HepG2 (cell line): ENCODE data around the gene AFAP1. TPM values are rescaled to one million over a fixed set of nuclear protein-coding genes. Genes with fewer than 3 reads are reported as not detected.

Source experiments
- GZF1 ChIP-seq: sonication (generic); formaldehyde crosslinking; IDR thresholded peaks from 2 replicates; pipeline ENCODE4 v1.5.1; 2020; ENCODE audit warnings: mild to moderate bottlenecking, missing genetic modification reagents
- KLF6 ChIP-seq: IDR thresholded peaks from 2 replicates; pipeline ENCODE4 v1.8.0; 2016; ENCODE audit warnings: missing biosample characterization, missing genetic modification reagents
- MEIS2 ChIP-seq: sonication (generic); formaldehyde crosslinking; IDR thresholded peaks from 2 replicates; pipeline ENCODE4 v1.9.0; 2021; ENCODE audit warnings: mild to moderate bottlenecking, missing genetic modification reagents
- NFE2L1 ChIP-seq: sonication (generic); formaldehyde crosslinking; IDR thresholded peaks from 2 replicates; pipeline ENCODE4 v1.4.0; 2020; ENCODE audit warnings: missing genetic modification reagents, mild to moderate bottlenecking, borderline replicate concordance
- NFIC ChIP-seq: IDR thresholded peaks from 2 replicates; pipeline ENCODE4 v1.6.1; 2012; ENCODE audit warnings: mild to moderate bottlenecking, low read length, inconsistent platforms
- SCMH1 ChIP-seq: sonication (generic); formaldehyde crosslinking; IDR thresholded peaks from 2 replicates; pipeline ENCODE4 v1.9.0; 2021; ENCODE audit warnings: missing genetic modification reagents, mild to moderate bottlenecking, borderline replicate concordance
- ZNF264 ChIP-seq: sonication (generic); formaldehyde crosslinking; IDR thresholded peaks from 2 replicates; pipeline ENCODE4 v1.4.0; 2020; ENCODE audit warnings: missing genetic modification reagents
- polyA plus RNA-seq, 8 experiments: library from polyadenylated mRNA; depleted of rRNA in 3 of 8; stranded (reverse) in 7 of 8; unstranded in 1 of 8; fragments of >200 nt; fragmentation: Illumina TruSeq in 4 of 8; extraction: Trizol in 4 of 8; gene quantifications; 2 replicates each; pipeline versions ENCODE4 v1.2.1 to v1.2.3, GENCODE V29; 2011 to 2016; ENCODE audit warnings: low read depth in 4 of 8, missing spikeins in 1 of 8, mixed read lengths in 1 of 8; ENCODE audit not compliant: insufficient read depth in 1 of 8
- total RNA-seq, 5 experiments: library from RNA; depleted of rRNA; stranded (reverse); fragments of >200 nt; fragmentation: Illumina TruSeq; extraction: Trizol; gene quantifications; 2 replicates each; pipeline ENCODE4 v1.2.3, GENCODE V29; 2016; ENCODE audit warnings: low read depth in 1 of 5
- TF ChIP-seq, protein P1 (sequence below): sonication (generic); formaldehyde crosslinking; IDR thresholded peaks from 2 replicates; pipeline ENCODE4 v1.8.0; 2022; ENCODE audit warnings: missing genetic modification reagents, mild to moderate bottlenecking, moderate library complexity, borderline replicate concordance
- TF ChIP-seq, protein P2 (sequence below): IDR thresholded peaks from 2 replicates; pipeline ENCODE4 v1.6.1; 2016; ENCODE audit warnings: mild to moderate bottlenecking, missing biosample characterization, missing genetic modification reagents
- TF ChIP-seq, protein P3 (sequence below): sonication (generic); formaldehyde crosslinking; IDR thresholded peaks from 2 replicates; pipeline ENCODE4 v1.8.0; 2022; ENCODE audit warnings: low read depth, missing genetic modification reagents

The AFAP1 gene
- total and polyA plus RNA-seq, 2 of the 13 experiments (the other 11 are each of a cell fraction or from before 2014, with no cell fraction given), result 2.5 TPM

DNA sequence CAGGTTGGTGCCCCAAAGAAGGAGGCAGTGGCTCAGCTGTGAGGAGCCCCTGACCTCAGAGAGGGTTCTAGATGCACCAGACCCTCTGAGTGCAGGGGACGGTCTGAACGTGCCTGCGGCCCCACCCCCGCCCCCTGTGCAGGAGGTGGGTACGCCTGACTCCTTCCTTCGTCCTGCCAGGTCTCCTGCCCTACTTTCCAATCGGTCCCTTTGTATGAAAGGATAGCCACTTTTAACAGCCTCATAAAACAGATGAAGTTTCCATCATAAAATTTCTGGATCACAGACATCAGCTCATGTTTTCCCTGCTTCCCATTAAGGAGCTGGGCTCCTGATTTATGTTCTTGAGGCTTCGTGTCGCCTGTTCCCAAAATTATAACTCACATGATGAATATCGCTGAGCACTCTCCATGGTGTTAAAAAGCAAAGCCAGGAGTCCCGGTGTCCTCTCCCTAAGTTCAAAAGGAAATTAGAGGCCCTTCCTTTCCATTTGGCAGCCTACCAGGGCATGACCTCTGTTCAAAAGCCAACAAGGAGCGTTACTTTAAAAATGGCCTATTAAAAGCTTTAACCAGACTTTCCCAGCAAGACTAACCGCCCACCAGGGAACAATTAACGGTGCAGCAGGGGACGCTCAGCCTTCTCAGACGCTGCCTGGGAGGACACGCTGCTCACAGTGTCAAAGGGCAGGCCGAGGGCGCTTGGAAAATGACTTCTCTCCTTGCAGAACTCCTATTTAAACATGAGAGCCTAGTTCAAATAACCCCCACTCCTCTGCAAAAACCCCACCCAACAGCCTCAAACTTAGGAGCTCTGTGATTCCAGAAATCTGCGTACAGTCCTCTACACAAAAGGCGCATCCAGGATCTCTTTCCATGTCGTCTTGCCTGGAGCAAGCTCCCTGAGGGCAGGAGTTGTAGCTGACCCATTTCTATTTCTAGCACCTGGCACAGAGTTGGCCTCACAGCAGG is 181.9 kb downstream of the AFAP1 start (continued):
- TF ChIP-seq, protein P1, sequence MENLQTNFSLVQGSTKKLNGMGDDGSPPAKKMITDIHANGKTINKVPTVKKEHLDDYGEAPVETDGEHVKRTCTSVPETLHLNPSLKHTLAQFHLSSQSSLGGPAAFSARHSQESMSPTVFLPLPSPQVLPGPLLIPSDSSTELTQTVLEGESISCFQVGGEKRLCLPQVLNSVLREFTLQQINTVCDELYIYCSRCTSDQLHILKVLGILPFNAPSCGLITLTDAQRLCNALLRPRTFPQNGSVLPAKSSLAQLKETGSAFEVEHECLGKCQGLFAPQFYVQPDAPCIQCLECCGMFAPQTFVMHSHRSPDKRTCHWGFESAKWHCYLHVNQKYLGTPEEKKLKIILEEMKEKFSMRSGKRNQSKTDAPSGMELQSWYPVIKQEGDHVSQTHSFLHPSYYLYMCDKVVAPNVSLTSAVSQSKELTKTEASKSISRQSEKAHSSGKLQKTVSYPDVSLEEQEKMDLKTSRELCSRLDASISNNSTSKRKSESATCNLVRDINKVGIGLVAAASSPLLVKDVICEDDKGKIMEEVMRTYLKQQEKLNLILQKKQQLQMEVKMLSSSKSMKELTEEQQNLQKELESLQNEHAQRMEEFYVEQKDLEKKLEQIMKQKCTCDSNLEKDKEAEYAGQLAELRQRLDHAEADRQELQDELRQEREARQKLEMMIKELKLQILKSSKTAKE, result no peak
- TF ChIP-seq NFE2L1 (CRISPR knock-in tag) (no peak), MEIS2 (CRISPR knock-in tag) (no peak), ZNF264 (CRISPR knock-in tag) (no peak), NFIC (no peak), GZF1 (CRISPR knock-in tag) (no peak), KLF6 (CRISPR knock-in tag) (no peak), SCMH1 (no peak)
- TF ChIP-seq, protein P2, sequence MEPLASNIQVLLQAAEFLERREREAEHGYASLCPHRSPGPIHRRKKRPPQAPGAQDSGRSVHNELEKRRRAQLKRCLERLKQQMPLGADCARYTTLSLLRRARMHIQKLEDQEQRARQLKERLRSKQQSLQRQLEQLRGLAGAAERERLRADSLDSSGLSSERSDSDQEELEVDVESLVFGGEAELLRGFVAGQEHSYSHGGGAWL, result no peak
- TF ChIP-seq, protein P3, sequence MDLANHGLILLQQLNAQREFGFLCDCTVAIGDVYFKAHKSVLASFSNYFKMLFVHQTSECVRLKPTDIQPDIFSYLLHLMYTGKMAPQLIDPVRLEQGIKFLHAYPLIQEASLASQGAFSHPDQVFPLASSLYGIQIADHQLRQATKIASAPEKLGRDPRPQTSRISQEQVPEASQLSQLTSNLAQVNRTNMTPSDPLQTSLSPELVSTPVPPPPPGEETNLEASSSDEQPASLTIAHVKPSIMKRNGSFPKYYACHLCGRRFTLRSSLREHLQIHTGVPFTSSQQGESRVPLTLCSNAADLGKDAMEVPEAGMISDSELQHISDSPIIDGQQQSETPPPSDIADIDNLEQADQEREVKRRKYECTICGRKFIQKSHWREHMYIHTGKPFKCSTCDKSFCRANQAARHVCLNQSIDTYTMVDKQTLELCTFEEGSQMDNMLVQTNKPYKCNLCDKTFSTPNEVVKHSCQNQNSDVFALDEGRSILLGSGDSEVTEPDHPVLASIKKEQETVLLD, result no peak
